ENCODE measurements around the gene ZNF428. TPM values are rescaled to one million over a fixed set of nuclear protein-coding genes. Genes with fewer than 3 reads are reported as not detected.

Gene ZNF428
- total and polyA plus RNA-seq, 2 of the 8 experiments (the other 6 are each of a cell fraction or from before 2014, with no cell fraction given), result 7.8 to 16.7 TPM

DNA sequence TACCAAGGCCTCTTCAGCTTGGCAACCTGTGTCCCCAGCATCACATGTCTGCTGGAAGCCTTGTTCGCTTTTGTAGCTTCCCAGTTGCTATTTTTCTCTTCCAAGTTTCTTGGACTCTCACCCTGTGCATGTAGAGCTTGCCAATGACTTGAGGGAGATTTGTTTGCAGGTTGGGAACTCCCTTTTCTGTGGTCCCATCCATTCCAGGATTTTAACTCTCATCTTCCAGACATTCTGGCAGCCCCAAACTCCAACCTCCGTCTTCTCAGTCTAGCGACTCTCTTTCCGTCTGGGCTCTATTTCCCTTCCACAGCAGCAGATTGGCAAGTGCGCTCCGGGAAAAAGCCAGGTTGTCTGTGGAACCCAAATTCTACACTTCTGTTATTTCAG lies 41.5 kb upstream of the ZNF428 start:
- Histone ChIP-seq H2BK5ac (ENCODE audit: low read depth, low read length) (no peak overlapping the region), H3K27me3 (replicated peaks in 1 of 4; ENCODE audit: control insufficient read depth in 3 of 4, extremely low read depth in 1 of 4, insufficient read depth in 3 of 4, low read length in 3 of 4) (no peaks in the 10 kb centered on the region), H4K8ac (ENCODE audit: extremely low read depth, insufficient read depth, low read length) (no peak overlapping the region), H4K91ac (replicated peaks; ENCODE audit: insufficient read length, low read length) (no peak overlapping the region), H3K36me3 (ENCODE audit: control insufficient read depth in 2 of 4, insufficient read depth in 4 of 4, low read length in 3 of 4) (peaks cover 0 to 21% (median 12%) of the 10 kb centered on the region in 4 experiments; a peak in 5 of 8 replicates), H3K27ac (ENCODE audit: low read depth, low read length) (no peak overlapping the region), H3K4me1 (replicated peaks in 1 of 4; ENCODE audit: control insufficient read depth in 3 of 4, insufficient read depth in 4 of 4, low read length in 3 of 4) (no peaks in the 10 kb centered on the region), H2BK20ac (ENCODE audit: low read length) (no peak overlapping the region), H3K4me2 (ENCODE audit: insufficient read depth in 1 of 2, low read depth in 2 of 2, low read length in 2 of 2) (no peak overlapping the region), H3K23me2 (ENCODE audit: low read depth, low read length) (peaks cover 3% of the 10 kb centered on the region; the same call in 1 of the 2 replicates), H2BK12ac (ENCODE audit: low read depth, low read length) (no peak overlapping the region), H4K20me1 (replicated peaks in 1 of 2; ENCODE audit: control insufficient read depth in 1 of 2, insufficient read depth in 2 of 2, low read length in 2 of 2) (peaks cover 0 to 4% of the 10 kb centered on the region in 2 experiments), H2AK5ac (ENCODE audit: low read depth, low read length) (no peak overlapping the region), H3K56ac (replicated peaks; ENCODE audit: insufficient read length, low read depth, low read length) (no peak overlapping the region), H3K79me1 (ENCODE audit: low read depth, low read length) (no peaks in the 10 kb centered on the region; the same call in 1 of the 2 replicates), H3K4me3 (ENCODE audit: extremely low read depth in 1 of 4, insufficient read depth in 2 of 4, low read depth in 3 of 4, low read length in 4 of 4) (no peak overlapping the region), H3K23ac (ENCODE audit: insufficient read length) (no peak overlapping the region), H3K14ac (ENCODE audit: insufficient read length) (no peak overlapping the region), H2BK120ac (replicated peaks; ENCODE audit: low read depth, low read length) (no peak overlapping the region), H4K5ac (ENCODE audit: insufficient read length, low read depth, low read length) (no peak overlapping the region), H3K18ac (ENCODE audit: extremely low read depth, low read length) (no peak overlapping the region), H3K4ac (replicated peaks; ENCODE audit: insufficient read length, low read depth, low read length) (no peak overlapping the region), H2BK15ac (ENCODE audit: low read length) (no peak overlapping the region), H3K79me2 (ENCODE audit: control insufficient read depth in 1 of 2, insufficient read depth in 2 of 2, low read length in 2 of 2) (no peaks in the 10 kb centered on the region), H3K9ac (replicated peaks in 1 of 4; ENCODE audit: extremely low read depth in 1 of 4, low read depth in 3 of 4, low read length in 3 of 4) (no peak overlapping the region), H3K9me3 (ENCODE audit: insufficient read depth in 2 of 2, low read depth in 1 of 2, low read length in 1 of 2) (no peaks in the 10 kb centered on the region), H2AFZ (ENCODE audit: low read length) (no peak overlapping the region)
- ChIA-PET CTCF (ENCODE audit: partially characterized antibody) (interaction anchor here (2.7 to 3.3 kb wide), 3 partner anchors 9 to 67 kb away, joined by 12 to 28 read pairs (median 13); no protein-coding TSS in a partner anchor), POLR2A (ENCODE audit: partially characterized antibody) (no interaction called here)
- DNase-seq (ENCODE audit: low read depth in 1 of 2, low spot score in 2 of 2) (no peak), FAIRE-seq (no peak)
- WGBS, 2 experiments (ENCODE audit: extremely low coverage in 1 of 2, insufficient coverage in 1 of 2, insufficient read length in 1 of 2, insufficient replicate concordance in 2 of 2, low coverage in 1 of 2, low lambda C conversion rate in 2 of 2, missing lambda C conversion rate in 1 of 2), result 98% methylated on average over 6 of the region's 6 CpGs; no CpG with 5 or more reads in 1 of the 2 experiments
- TF ChIP-seq ASH2L (IDR thresholded peaks at IDR 0.05; ENCODE audit: low read length) (no peak), CHD2 (IDR thresholded peaks at IDR 0.05; ENCODE audit: low read length) (no peak)
